GM12878 (cell line): ENCODE data around the gene SAMD3. TPM values are rescaled to one million over a fixed set of nuclear protein-coding genes. Genes with fewer than 3 reads are reported as not detected.

Experiments used
- ATAC-seq: fragments of 200-7000 bp; cut with Tn5 transposase; 3 replicates; pipeline ENCODE4 v1.9.1; 2020; ENCODE audit warnings: mild to moderate bottlenecking, moderate library complexity
- BruUV-seq: library from RNA; stranded (reverse); fragments of 400-500 nt; replicated peaks from 2 replicates; lab custom pipeline; 2021; lab: Mats Ljungman, UMichigan
- CTCF ChIA-PET: fragments of 300-600 bp; sonication (Branson Sonifier 250); formaldehyde crosslinking; extraction: SDS; loops from one replicate; lab custom pipeline; 2021; ENCODE audit warnings: inconsistent platforms; lab: Yijun Ruan, JAX
- POLR2A ChIA-PET: fragments of 350-600 bp; formaldehyde crosslinking; extraction: SDS; loops from one replicate; lab custom pipeline; 2021; ENCODE audit warnings: inconsistent platforms; lab: Charles Lee
- RAD21 ChIA-PET: fragments of 300-600 bp; sonication (Branson Sonifier 250); formaldehyde crosslinking; loops from one replicate; lab custom pipeline; 2023; ENCODE audit warnings: antibody characterized with exemption; ENCODE audit not compliant: unreplicated experiment; lab: Charles Lee
- SMC1A ChIA-PET: fragments of 300-600 bp; sonication (Branson Sonifier 250); formaldehyde crosslinking; loops from one replicate; lab custom pipeline; 2023; ENCODE audit not compliant: unreplicated experiment, uncharacterized antibody; lab: Charles Lee
- DNase-seq: peaks from one replicate; pipeline ENCODE4 v3.0.0-alpha.2; 2011; ENCODE audit warnings: low read depth, low spot score
- FAIRE-seq: peaks from 3 replicates; lab custom pipeline; 2011; peaks lifted over from hg19 to GRCh38; lab: Jason Lieb, UNC
- H2AFZ ChIP-seq: 2 replicates; pipeline ENCODE4 v1.6.0; 2011; ENCODE audit warnings: low read depth, low read length, control low read depth; ENCODE audit not compliant: control insufficient read depth
- H3K27ac ChIP-seq: 2 replicates; pipeline ENCODE4 v1.5.1; 2011; ENCODE audit warnings: control low read depth; ENCODE audit not compliant: control insufficient read depth, insufficient read depth
- H3K27me3 ChIP-seq, 2 experiments: replicated peaks in 1 of 2; 2 replicates each; pipeline versions ENCODE4 v1.6.0 to v1.6.1; 2011; ENCODE audit warnings: low read length in 1 of 2; ENCODE audit not compliant: control insufficient read depth in 2 of 2, insufficient read depth in 2 of 2
- H3K36me3 ChIP-seq, 2 experiments: 2 replicates each; pipeline ENCODE4 v1.5.1; 2011; ENCODE audit warnings: low read length in 1 of 2; ENCODE audit not compliant: control insufficient read depth in 2 of 2, insufficient read depth in 2 of 2
- H3K4me1 ChIP-seq: 2 replicates; pipeline ENCODE4 v1.6.1; 2011; ENCODE audit warnings: mild to moderate bottlenecking, low read length, moderate library complexity, mixed read lengths; ENCODE audit not compliant: control insufficient read depth, insufficient read depth
- H3K4me2 ChIP-seq: 2 replicates; pipeline ENCODE4 v1.6.0; 2011; ENCODE audit warnings: control low read depth; ENCODE audit not compliant: control insufficient read depth, insufficient read depth
- H3K4me3 ChIP-seq: fragments of 200-600 bp; sonication (generic); 2 replicates; pipeline ENCODE4 v1.5.1; 2016
- H3K79me2 ChIP-seq: 2 replicates; pipeline ENCODE4 v1.6.0; 2011; ENCODE audit warnings: low read length; ENCODE audit not compliant: control insufficient read depth, insufficient read depth
- H3K9ac ChIP-seq: 2 replicates; pipeline ENCODE4 v1.8.0; 2011; ENCODE audit warnings: low read length, control low read depth, mixed read lengths; ENCODE audit not compliant: control insufficient read depth, insufficient read depth
- H3K9me3 ChIP-seq: replicated peaks from 3 replicates; pipeline ENCODE4 v1.5.1; 2011; ENCODE audit warnings: mild to moderate bottlenecking, low read length; ENCODE audit not compliant: control insufficient read depth, insufficient read depth
- H4K20me1 ChIP-seq: 2 replicates; pipeline ENCODE4 v1.6.0; 2011; ENCODE audit not compliant: control insufficient read depth, insufficient read depth
- BCL11A ChIP-seq: IDR thresholded peaks from 2 replicates; pipeline ENCODE4 v1.6.1; 2011; ENCODE audit warnings: low read depth, low read length
- GABPA ChIP-seq: IDR thresholded peaks from 2 replicates; pipeline ENCODE4 v1.6.1; 2014; ENCODE audit warnings: antibody characterized with exemption, low read depth, mild to moderate bottlenecking, inconsistent platforms
- KDM1A ChIP-seq: fragments of 200-600 bp; sonication (generic); IDR thresholded peaks from 2 replicates; pipeline ENCODE4 v1.6.1; 2016; ENCODE audit warnings: borderline replicate concordance
- MEF2B ChIP-seq: fragments of 450-650 bp; IDR thresholded peaks from 2 replicates; pipeline ENCODE4 v1.6.1; 2018; ENCODE audit warnings: mild to moderate bottlenecking, moderate library complexity; ENCODE audit not compliant: partially characterized antibody, poor library complexity, severe bottlenecking
- POU2F2 ChIP-seq: IDR thresholded peaks from 3 replicates; pipeline ENCODE4 v1.6.1; 2011; ENCODE audit warnings: low read depth, mild to moderate bottlenecking, low read length, borderline replicate concordance
- SUZ12 ChIP-seq: fragments of 200-600 bp; sonication (generic); IDR thresholded peaks from one replicate; pipeline ENCODE4 v1.6.1; 2018; ENCODE audit warnings: antibody characterized with exemption, mild to moderate bottlenecking; ENCODE audit not compliant: unreplicated experiment
- WGBS: methylation state at CpG from one replicate; pipeline ENCODE4 v1.1.6; 2016; ENCODE audit warnings: low lambda C conversion rate; ENCODE audit not compliant: insufficient replicate concordance, insufficient coverage; ENCODE audit errors: missing lambda C conversion rate; 5-methylcytosine and 5-hydroxymethylcytosine counted together
- in situ Hi-C: fragments of 300-500 bp; cut with MboI; formaldehyde crosslinking; loops from 9 replicates; pipeline ENCODE4 v1.14.3; 2018; ENCODE audit warnings: mixed read lengths
- intact Hi-C: fragments of 100-400 bp; cut with micrococcal nuclease; formaldehyde crosslinking; loops from one replicate; pipeline ENCODE4 v1.14.2; 2022; ENCODE audit not compliant: unreplicated experiment
- polyA plus RNA-seq, 11 experiments: library from polyadenylated mRNA; depleted of rRNA in 4 of 11; unstranded in 6 of 11; stranded (reverse) in 5 of 11; fragments of >200 nt; fragmentation: Nextera tagmentation in 4 of 11; fragmentation: Illumina TruSeq in 1 of 11; extraction: Ambion mirVana in 4 of 11; extraction: Trizol in 1 of 11; gene quantifications; 1 replicate in 1 of 11; 2 replicates in 10 of 11; pipeline versions ENCODE4 v1.2.1 to v1.2.3, GENCODE V29; 2011 to 2016; ENCODE audit warnings: inconsistent platforms in 2 of 11, missing spikeins in 2 of 11, low read depth in 1 of 11
- total RNA-seq, 4 experiments: library from RNA; depleted of rRNA in 3 of 4; stranded (reverse); fragments of >200 nt in 3 of 4; fragmentation: Illumina TruSeq in 1 of 4; extraction: Trizol in 1 of 4; gene quantifications; 2 replicates each; pipeline versions ENCODE4 v1.2.1 to v1.2.3, GENCODE V29; 2013 to 2021
- TF ChIP-seq, protein P1 (sequence below): fragments of 450-650 bp; IDR thresholded peaks from 2 replicates; pipeline ENCODE4 v1.6.1; 2017; ENCODE audit warnings: mild to moderate bottlenecking, moderate library complexity
- TF ChIP-seq, protein P2 (sequence below): fragments of 450-650 bp; IDR thresholded peaks from 2 replicates; pipeline ENCODE4 v1.6.1; 2014; ENCODE audit warnings: mild to moderate bottlenecking
- TF ChIP-seq, protein P3 (sequence below): fragments of 450-650 bp; IDR thresholded peaks from 2 replicates; pipeline ENCODE4 v1.6.1; 2017; ENCODE audit warnings: antibody characterized with exemption, mild to moderate bottlenecking, moderate library complexity
- TF ChIP-seq, protein P4 (sequence below): IDR thresholded peaks from 2 replicates; pipeline ENCODE4 v1.6.1; 2012; ENCODE audit warnings: mild to moderate bottlenecking, low read depth, low read length
- TF ChIP-seq, protein P5 (sequence below): IDR thresholded peaks from 2 replicates; pipeline ENCODE4 v1.6.1; 2011; ENCODE audit warnings: low read depth, low read length, improper control_type of control experiment, borderline replicate concordance

Gene SAMD3
- total and polyA plus RNA-seq, 10 of the 15 experiments (the other 5 are each of a cell fraction or from before 2014, with no cell fraction given) = 0.04 to 2.3 (median 0.39) TPM; not detected in 2

DNA sequence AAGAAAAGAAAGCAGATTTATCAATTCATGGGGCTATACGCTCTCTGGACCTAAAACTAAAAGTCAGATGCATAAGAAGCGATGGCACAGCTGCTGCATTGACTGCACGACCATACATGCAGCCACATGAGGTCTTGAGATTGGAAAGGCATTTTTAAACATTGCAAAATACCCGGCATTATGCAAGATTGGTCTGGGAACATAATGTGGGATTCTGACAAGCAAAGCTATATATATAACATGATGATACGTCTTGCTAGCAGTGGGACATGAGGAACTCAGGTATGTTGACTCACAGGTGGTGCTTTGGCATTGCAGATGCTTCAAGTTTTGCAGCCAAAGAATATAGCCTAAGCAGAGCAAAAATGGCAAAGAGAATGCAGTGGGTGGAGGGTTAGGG, 55.1 kb downstream of the SAMD3 start:
- DNase-seq = no peak
- no peak for TF ChIP-seq BCL11A
- TF ChIP-seq POU2F2 = no peak
- no peak for TF ChIP-seq MEF2B
- TF ChIP-seq, protein P1, sequence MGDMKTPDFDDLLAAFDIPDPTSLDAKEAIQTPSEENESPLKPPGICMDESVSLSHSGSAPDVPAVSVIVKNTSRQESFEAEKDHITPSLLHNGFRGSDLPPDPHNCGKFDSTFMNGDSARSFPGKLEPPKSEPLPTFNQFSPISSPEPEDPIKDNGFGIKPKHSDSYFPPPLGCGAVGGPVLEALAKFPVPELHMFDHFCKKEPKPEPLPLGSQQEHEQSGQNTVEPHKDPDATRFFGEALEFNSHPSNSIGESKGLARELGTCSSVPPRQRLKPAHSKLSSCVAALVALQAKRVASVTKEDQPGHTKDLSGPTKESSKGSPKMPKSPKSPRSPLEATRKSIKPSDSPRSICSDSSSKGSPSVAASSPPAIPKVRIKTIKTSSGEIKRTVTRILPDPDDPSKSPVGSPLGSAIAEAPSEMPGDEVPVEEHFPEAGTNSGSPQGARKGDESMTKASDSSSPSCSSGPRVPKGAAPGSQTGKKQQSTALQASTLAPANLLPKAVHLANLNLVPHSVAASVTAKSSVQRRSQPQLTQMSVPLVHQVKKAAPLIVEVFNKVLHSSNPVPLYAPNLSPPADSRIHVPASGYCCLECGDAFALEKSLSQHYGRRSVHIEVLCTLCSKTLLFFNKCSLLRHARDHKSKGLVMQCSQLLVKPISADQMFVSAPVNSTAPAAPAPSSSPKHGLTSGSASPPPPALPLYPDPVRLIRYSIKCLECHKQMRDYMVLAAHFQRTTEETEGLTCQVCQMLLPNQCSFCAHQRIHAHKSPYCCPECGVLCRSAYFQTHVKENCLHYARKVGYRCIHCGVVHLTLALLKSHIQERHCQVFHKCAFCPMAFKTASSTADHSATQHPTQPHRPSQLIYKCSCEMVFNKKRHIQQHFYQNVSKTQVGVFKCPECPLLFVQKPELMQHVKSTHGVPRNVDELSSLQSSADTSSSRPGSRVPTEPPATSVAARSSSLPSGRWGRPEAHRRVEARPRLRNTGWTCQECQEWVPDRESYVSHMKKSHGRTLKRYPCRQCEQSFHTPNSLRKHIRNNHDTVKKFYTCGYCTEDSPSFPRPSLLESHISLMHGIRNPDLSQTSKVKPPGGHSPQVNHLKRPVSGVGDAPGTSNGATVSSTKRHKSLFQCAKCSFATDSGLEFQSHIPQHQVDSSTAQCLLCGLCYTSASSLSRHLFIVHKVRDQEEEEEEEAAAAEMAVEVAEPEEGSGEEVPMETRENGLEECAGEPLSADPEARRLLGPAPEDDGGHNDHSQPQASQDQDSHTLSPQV = no peak
- TF ChIP-seq GABPA = no peak
- TF ChIP-seq, protein P2, sequence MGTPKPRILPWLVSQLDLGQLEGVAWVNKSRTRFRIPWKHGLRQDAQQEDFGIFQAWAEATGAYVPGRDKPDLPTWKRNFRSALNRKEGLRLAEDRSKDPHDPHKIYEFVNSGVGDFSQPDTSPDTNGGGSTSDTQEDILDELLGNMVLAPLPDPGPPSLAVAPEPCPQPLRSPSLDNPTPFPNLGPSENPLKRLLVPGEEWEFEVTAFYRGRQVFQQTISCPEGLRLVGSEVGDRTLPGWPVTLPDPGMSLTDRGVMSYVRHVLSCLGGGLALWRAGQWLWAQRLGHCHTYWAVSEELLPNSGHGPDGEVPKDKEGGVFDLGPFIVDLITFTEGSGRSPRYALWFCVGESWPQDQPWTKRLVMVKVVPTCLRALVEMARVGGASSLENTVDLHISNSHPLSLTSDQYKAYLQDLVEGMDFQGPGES = no peak
- no peak for TF ChIP-seq SUZ12
- TF ChIP-seq, protein P3, sequence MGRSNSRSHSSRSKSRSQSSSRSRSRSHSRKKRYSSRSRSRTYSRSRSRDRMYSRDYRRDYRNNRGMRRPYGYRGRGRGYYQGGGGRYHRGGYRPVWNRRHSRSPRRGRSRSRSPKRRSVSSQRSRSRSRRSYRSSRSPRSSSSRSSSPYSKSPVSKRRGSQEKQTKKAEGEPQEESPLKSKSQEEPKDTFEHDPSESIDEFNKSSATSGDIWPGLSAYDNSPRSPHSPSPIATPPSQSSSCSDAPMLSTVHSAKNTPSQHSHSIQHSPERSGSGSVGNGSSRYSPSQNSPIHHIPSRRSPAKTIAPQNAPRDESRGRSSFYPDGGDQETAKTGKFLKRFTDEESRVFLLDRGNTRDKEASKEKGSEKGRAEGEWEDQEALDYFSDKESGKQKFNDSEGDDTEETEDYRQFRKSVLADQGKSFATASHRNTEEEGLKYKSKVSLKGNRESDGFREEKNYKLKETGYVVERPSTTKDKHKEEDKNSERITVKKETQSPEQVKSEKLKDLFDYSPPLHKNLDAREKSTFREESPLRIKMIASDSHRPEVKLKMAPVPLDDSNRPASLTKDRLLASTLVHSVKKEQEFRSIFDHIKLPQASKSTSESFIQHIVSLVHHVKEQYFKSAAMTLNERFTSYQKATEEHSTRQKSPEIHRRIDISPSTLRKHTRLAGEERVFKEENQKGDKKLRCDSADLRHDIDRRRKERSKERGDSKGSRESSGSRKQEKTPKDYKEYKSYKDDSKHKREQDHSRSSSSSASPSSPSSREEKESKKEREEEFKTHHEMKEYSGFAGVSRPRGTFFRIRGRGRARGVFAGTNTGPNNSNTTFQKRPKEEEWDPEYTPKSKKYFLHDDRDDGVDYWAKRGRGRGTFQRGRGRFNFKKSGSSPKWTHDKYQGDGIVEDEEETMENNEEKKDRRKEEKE = no peak
- TF ChIP-seq, protein P4, sequence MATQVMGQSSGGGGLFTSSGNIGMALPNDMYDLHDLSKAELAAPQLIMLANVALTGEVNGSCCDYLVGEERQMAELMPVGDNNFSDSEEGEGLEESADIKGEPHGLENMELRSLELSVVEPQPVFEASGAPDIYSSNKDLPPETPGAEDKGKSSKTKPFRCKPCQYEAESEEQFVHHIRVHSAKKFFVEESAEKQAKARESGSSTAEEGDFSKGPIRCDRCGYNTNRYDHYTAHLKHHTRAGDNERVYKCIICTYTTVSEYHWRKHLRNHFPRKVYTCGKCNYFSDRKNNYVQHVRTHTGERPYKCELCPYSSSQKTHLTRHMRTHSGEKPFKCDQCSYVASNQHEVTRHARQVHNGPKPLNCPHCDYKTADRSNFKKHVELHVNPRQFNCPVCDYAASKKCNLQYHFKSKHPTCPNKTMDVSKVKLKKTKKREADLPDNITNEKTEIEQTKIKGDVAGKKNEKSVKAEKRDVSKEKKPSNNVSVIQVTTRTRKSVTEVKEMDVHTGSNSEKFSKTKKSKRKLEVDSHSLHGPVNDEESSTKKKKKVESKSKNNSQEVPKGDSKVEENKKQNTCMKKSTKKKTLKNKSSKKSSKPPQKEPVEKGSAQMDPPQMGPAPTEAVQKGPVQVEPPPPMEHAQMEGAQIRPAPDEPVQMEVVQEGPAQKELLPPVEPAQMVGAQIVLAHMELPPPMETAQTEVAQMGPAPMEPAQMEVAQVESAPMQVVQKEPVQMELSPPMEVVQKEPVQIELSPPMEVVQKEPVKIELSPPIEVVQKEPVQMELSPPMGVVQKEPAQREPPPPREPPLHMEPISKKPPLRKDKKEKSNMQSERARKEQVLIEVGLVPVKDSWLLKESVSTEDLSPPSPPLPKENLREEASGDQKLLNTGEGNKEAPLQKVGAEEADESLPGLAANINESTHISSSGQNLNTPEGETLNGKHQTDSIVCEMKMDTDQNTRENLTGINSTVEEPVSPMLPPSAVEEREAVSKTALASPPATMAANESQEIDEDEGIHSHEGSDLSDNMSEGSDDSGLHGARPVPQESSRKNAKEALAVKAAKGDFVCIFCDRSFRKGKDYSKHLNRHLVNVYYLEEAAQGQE = no peak
- TF ChIP-seq, protein P5, sequence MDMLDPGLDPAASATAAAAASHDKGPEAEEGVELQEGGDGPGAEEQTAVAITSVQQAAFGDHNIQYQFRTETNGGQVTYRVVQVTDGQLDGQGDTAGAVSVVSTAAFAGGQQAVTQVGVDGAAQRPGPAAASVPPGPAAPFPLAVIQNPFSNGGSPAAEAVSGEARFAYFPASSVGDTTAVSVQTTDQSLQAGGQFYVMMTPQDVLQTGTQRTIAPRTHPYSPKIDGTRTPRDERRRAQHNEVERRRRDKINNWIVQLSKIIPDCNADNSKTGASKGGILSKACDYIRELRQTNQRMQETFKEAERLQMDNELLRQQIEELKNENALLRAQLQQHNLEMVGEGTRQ = no peak
- TF ChIP-seq KDM1A = no peak

More for the DNA sequence above, 55.1 kb downstream of the SAMD3 start:
- POLR2A ChIA-PET = no interaction called here
- in situ Hi-C loops (no loop called here), intact Hi-C loops (no loop called here)
- FAIRE-seq (no peak), ATAC-seq (no peak)
- H3K4me2 ChIP-seq = no peak overlapping the region
- H2AFZ ChIP-seq = no peak overlapping the region
- H3K9me3 ChIP-seq = no peaks in the 10 kb centered on the region
- H3K9ac ChIP-seq = no peak overlapping the region
- no TSS peak for BruUV-seq
- no peaks in the 10 kb centered on the region for H3K4me1 ChIP-seq
- 41% methylated on average over 5 of the region's 5 CpGs for WGBS
- H4K20me1 ChIP-seq = no peaks in the 10 kb centered on the region
- CTCF ChIA-PET = no interaction called here
- H3K36me3 ChIP-seq = no peaks in the 10 kb centered on the region
- H3K79me2 ChIP-seq = no peaks in the 10 kb centered on the region
- H3K27me3 ChIP-seq = no peaks in the 10 kb centered on the region; a peak in 1 of 4 replicates
- H3K4me3 ChIP-seq = no peak overlapping the region
- SMC1A ChIA-PET = no interaction called here
- no peak overlapping the region for H3K27ac ChIP-seq
- RAD21 ChIA-PET = no interaction called here
